ENCODE measurements around the gene STIMATE.

Gene STIMATE

DNA sequence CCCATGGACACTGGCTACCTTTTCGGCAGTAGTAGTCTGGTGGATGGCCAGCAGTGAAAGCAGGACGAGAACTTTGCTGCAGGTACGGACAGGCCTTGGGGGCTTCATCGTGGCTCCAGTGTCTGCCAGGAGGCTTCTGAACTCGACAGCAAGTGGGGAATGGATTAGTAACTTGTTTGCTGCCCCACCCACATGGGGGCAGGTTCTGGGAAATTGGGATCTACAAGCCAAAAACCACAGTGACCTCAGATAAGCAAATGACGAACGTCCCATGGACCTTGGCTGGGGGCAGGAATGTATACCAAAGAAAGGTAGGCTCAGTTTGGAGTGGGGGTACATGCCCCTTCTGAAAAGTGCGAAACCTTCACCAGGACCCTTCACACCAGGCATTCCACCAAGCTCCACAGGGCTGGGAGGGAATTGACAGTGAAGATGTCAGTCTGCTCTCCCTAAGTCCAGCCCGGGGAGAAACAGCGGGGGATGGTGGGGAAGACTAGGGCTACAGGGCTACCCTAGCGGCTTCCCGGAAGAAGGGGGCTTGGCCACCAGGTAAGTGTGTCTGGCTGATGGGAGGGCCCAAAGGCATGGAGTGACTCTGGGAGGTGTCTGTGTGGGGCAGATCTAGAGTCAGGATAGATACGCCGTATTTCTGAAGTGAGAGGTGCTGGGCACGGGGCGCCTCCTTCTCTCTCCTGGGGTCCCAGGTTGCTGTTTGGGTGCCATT lies 66.7 kb downstream of the STIMATE start, which contains the start of gene ITIH4:
Gene ITIH4, minus strand, starts transcription at position 138 of the 724 bp plus-strand sequence. Its CDS starts 30 bp downstream, at position 108.
- POLR2A ChIA-PET = no interaction called here
- no peak for TF ChIP-seq ARNT (IDR thresholded peaks at IDR 0.05)
- CTCF ChIA-PET = interaction anchor here (1.6 kb wide), 1 partner anchor 10 kb away, joined by 7 read pairs; no protein-coding TSS in a partner anchor
- DNase-seq (ENCODE audit: extremely low spot score) = no peak

DNA sequence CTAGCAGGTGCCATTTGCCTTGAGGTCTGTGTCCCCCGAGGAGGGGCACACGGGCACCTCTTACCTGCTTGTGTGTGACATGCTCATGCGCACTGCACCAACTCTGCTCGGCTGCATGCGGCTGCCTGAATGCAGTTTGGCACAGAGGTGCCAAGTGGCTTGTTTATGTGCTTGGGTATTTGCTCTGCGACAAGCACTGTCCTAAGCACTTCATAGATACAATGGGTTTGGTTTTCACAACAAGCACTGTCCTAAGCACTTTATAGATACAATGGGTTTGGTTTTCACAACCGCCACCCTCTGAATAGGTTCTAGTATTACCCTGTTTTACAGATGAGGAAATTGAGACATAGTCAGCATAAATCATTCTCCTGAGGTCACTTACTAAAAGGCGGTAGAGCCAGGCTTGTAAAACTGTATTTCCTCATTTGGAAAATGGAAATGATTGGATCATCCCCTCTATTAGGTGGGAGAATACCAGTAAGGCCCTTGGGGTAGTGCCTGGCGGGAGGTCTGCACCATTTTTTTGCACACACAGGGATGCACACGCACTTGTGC lies 67.4 kb downstream of the STIMATE start:
- CTCF ChIA-PET = no interaction called here

DNA sequence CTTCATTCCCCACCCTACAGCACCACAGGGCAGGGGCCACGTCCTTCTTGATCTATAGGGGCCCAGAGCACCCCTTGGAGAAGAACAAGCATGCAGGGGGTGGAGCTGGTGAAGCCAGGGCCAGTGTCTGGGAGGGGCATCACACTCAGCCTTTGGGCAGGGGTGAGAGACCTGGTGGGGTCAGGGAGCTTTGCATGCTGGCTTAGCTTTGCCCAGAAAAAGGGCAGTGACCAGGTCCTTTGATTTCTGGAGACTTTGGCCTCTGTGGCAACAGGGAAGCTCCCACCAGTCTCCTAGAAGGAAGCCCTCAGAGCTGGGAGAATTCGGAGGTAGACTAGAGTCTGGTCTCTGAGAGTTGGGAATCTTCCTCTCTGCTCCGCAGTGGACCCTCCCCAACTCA lies 67.9 kb downstream of the STIMATE start:
- TF ChIP-seq TARDBP (IDR thresholded peaks at IDR 0.05) = no peak
- no peak for TF ChIP-seq SUZ12 (IDR thresholded peaks at IDR 0.05)
- no peak for TF ChIP-seq SP1 (IDR thresholded peaks at IDR 0.05)
- no peak for TF ChIP-seq ARNT (IDR thresholded peaks at IDR 0.05)
- TF ChIP-seq ZNF384 (IDR thresholded peaks at IDR 0.05) = no peak
- no peak for TF ChIP-seq ELF4 (IDR thresholded peaks at IDR 0.05)
- CTCF ChIA-PET = no interaction called here
- POLR2A ChIA-PET = no interaction called here
- DNase-seq (ENCODE audit: extremely low spot score) = no peak

More for the DNA sequence above, 67.4 kb downstream of the STIMATE start:
- DNase-seq (ENCODE audit: extremely low spot score) = no peak
- TF ChIP-seq ZNF384 (IDR thresholded peaks at IDR 0.05) (no peak), NFRKB (IDR thresholded peaks at IDR 0.05) (no peak), FOXA1 (IDR thresholded peaks at IDR 0.05) (no peak), CTBP1 (IDR thresholded peaks at IDR 0.05; ENCODE audit: borderline replicate concordance) (0 out of 2 replicates have a peak, but pooled peaks have one; percentile 18), L3MBTL2 (conservative IDR thresholded peaks at IDR 0.05) (no peak), SP1 (IDR thresholded peaks at IDR 0.05) (no peak), SUZ12 (IDR thresholded peaks at IDR 0.05) (no peak)
- TF ChIP-seq, protein P1, sequence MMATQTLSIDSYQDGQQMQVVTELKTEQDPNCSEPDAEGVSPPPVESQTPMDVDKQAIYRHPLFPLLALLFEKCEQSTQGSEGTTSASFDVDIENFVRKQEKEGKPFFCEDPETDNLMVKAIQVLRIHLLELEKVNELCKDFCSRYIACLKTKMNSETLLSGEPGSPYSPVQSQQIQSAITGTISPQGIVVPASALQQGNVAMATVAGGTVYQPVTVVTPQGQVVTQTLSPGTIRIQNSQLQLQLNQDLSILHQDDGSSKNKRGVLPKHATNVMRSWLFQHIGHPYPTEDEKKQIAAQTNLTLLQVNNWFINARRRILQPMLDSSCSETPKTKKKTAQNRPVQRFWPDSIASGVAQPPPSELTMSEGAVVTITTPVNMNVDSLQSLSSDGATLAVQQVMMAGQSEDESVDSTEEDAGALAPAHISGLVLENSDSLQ (IDR thresholded peaks at IDR 0.05) = peak; percentile 53
- POLR2A ChIA-PET = no interaction called here

DNA sequence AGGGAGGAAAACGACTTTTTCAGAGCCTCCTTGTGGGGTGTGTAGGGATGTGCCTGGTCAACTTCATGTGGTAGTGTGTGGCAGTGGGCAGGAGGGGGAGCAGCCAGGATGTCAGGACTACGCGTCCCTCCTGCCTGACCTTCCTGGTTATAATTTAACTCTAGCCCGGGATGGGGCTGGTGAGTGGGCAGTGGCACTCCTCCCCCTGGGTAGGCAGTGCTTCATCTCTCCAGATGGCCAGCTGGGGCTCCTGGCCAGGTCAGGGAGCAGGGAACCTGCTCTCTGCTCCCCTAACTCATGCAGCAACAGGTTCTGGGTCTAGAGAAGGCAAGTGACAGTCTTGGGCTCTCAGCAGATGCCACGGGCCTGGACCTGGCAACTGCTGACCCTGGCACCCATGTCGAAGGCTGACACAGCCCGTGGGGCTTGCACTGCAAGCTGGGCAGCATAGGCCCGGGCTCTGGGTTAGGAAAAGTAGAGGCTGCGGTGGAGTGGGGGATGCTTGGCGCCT lies 69.4 kb downstream of the STIMATE start:
- ChIA-PET CTCF (no interaction called here), POLR2A (no interaction called here)
- TF ChIP-seq SUZ12 (IDR thresholded peaks at IDR 0.05) (no peak), SP1 (IDR thresholded peaks at IDR 0.05) (no peak), L3MBTL2 (conservative IDR thresholded peaks at IDR 0.05) (no peak), FOXA1 (IDR thresholded peaks at IDR 0.05) (no peak), FOXM1 (IDR thresholded peaks at IDR 0.05; ENCODE audit: borderline replicate concordance) (no peak), ELF4 (IDR thresholded peaks at IDR 0.05) (no peak), NFRKB (IDR thresholded peaks at IDR 0.05) (no peak), HDGF (IDR thresholded peaks at IDR 0.05; ENCODE audit: borderline replicate concordance) (no peak), FOXK2 (IDR thresholded peaks at IDR 0.05) (no peak), CTBP1 (IDR thresholded peaks at IDR 0.05; ENCODE audit: borderline replicate concordance) (no peak), BHLHE40 (IDR thresholded peaks at IDR 0.05; ENCODE audit: borderline replicate concordance) (no peak), ZNF384 (IDR thresholded peaks at IDR 0.05) (no peak), LEF1 (IDR thresholded peaks at IDR 0.05; ENCODE audit: borderline replicate concordance) (no peak), TARDBP (IDR thresholded peaks at IDR 0.05) (no peak), ARNT (IDR thresholded peaks at IDR 0.05) (no peak)
- TF ChIP-seq, protein P1 (IDR thresholded peaks at IDR 0.05) = no peak
- DNase-seq (ENCODE audit: extremely low spot score) = no peak

DNA sequence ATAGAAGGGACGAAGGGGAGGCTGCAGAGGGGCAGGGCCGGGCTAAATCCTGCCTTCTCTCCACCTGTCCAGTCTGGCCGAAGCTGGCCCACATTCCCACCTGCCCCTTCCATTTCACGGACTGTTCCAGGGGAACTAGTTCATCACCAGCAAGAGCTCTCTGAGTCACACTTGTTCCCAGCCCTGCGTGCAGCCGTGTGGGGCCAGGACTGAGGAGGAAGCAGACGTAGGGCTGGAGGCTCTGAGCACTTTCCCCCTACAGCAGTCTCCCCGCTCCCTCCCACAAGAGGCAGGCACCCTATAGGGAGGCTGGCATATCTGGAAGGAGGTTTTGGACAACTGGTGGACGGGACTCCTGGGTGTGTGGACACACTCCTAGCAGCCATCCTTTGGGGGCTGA lies 69.9 kb downstream of the STIMATE start:
- DNase-seq (ENCODE audit: extremely low spot score) = no peak
- CTCF ChIA-PET = no interaction called here
- POLR2A ChIA-PET = no interaction called here
- TF ChIP-seq FOXK2 (IDR thresholded peaks at IDR 0.05) (no peak), TARDBP (IDR thresholded peaks at IDR 0.05) (no peak), SUZ12 (IDR thresholded peaks at IDR 0.05) (no peak), ELF4 (IDR thresholded peaks at IDR 0.05) (no peak), ZNF384 (IDR thresholded peaks at IDR 0.05) (no peak), CTBP1 (IDR thresholded peaks at IDR 0.05; ENCODE audit: borderline replicate concordance) (no peak), HDGF (IDR thresholded peaks at IDR 0.05; ENCODE audit: borderline replicate concordance) (no peak), LEF1 (IDR thresholded peaks at IDR 0.05; ENCODE audit: borderline replicate concordance) (no peak), BHLHE40 (IDR thresholded peaks at IDR 0.05; ENCODE audit: borderline replicate concordance) (no peak), NFRKB (IDR thresholded peaks at IDR 0.05) (no peak)
- TF ChIP-seq, protein P1 (IDR thresholded peaks at IDR 0.05) = no peak

DNA sequence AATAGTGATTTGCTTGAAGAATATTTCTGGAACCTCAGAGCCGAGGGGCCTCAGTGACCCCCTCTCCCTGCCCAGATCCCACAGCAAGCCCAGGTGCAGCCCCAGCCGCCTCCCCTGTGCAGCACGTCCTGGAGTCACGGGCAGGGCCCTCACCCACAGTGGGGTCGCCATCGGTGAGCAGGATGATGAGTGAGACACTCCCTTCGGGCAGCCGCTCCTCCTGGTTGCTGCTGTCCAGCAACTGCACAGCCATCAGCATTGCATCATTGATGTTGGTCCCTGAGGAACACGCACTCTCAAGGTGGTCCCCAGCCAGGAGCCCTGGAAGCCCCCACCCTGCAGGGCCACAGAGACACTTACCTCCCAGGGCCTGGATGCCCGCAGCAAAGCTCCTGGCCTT lies 73.3 kb downstream of the STIMATE start:
- no peak for DNase-seq (ENCODE audit: extremely low spot score)
- ChIA-PET CTCF (no interaction called here), POLR2A (no interaction called here)
- TF ChIP-seq L3MBTL2 (conservative IDR thresholded peaks at IDR 0.05) = no peak

DNA sequence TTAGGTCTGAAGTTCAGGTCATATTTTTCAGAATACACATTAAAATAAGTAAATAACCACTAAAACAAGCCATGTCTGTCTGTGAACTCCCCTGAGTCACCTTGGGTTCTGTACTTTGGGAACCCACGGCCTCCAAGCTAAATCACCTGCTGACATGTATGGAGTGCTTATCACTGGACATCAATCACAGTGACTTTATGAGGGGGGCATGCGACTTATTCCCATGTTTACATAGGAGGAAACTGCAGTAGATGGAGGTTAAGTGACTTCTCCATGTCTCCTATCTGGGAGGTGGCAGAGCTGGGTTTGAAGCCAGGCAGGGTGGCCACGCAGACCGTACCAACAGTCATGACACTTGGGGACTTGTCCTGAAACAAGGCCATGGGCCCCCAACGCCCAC lies 75.0 kb downstream of the STIMATE start:
- POLR2A ChIA-PET = interaction anchor here (1.0 kb wide), 1 partner anchor 16 kb away, joined by 3 read pairs; no protein-coding TSS in a partner anchor
- TF ChIP-seq CTBP1 (IDR thresholded peaks at IDR 0.05; ENCODE audit: borderline replicate concordance) = no peak; the same call in 1 of the 2 replicates
- TF ChIP-seq, protein P1 (IDR thresholded peaks at IDR 0.05) = peak; percentile 88
- no peak for DNase-seq (ENCODE audit: extremely low spot score)
- CTCF ChIA-PET = no interaction called here

Data from HEK293T (cell line).